Astrocyte (in vitro differentiated cells and primary cell): ENCODE results near the gene MET.

ENCODE experiments used
- CTCF ChIP-seq: IDR thresholded peaks from 2 replicates; pipeline ENCODE4 v1.5.1; 2011; ENCODE audit warnings: low read depth, mild to moderate bottlenecking, inconsistent platforms, low read length, moderate library complexity; ENCODE audit not compliant: insufficient read depth
- EZH2 ChIP-seq: IDR thresholded peaks from 2 replicates; pipeline ENCODE4 v1.6.1; 2012; ENCODE audit warnings: mild to moderate bottlenecking, low read length, inconsistent platforms; ENCODE audit not compliant: insufficient read depth

DNA sequence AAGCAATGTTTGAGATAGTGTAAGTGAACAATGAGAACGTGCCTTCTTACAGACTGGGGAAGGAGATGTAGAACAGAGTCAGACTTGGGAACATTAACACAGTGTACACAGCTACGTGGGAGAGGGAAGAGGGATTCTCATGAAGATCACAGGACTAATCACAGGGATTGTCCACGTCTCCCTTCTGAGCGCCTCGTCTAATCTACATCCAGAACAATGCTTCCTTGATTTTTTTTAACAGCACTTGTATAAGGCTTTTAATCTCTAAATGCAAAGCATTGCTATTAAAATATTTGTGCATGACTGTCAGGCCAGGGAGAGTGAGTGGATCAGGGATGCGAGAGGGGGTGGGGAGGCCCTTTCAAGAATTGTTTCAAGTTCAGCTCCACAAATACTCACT lies 62.7 kb downstream of the MET start:
- TF ChIP-seq CTCF (no peak), EZH2 (no peak)
